Loucy (cell line): ENCODE data around the gene IRF1.

ENCODE experiments used
- CTCF ChIP-seq: fragments of 200-600 bp; sonication (generic); conservative IDR thresholded peaks from 2 replicates; pipeline ENCODE4 v1.5.1; 2014; ENCODE audit warnings: mild to moderate bottlenecking, antibody characterized with exemption, low read length
- EZH2phosphoT487 ChIP-seq: fragments of 200-600 bp; IDR thresholded peaks from 2 replicates; pipeline ENCODE4 v1.6.1; 2018; ENCODE audit warnings: antibody characterized with exemption, mild to moderate bottlenecking, moderate library complexity, borderline replicate concordance

GRCh38 chr5:132480042-132480441 is 10.5 kb downstream of the IRF1 start:
- no peak for TF ChIP-seq CTCF
- no peak for TF ChIP-seq EZH2phosphoT487
